Calu3 (cell line): ENCODE results near the gene NETO1. TPM values are rescaled to one million over a fixed set of nuclear protein-coding genes. Genes with fewer than 3 reads are reported as not detected.

Experiments
- Bru-seq: library from RNA; stranded (reverse); fragments of 400-500 nt; gene quantifications from one replicate; lab custom pipeline; 2021; lab: Mats Ljungman, UMichigan
- BruChase-seq, 2 experiments: library from RNA; stranded (reverse); fragments of 400-500 nt; gene quantifications; one replicate each; lab custom pipeline; 2021; lab: Mats Ljungman, UMichigan
- BruUV-seq: library from RNA; stranded (reverse); fragments of 400-500 nt; replicated peaks from 2 replicates; lab custom pipeline; 2021; lab: Mats Ljungman, UMichigan
- CTCF ChIA-PET: fragments of 300-600 bp; sonication (Branson Sonifier 250); formaldehyde crosslinking; loops from one replicate; lab custom pipeline; 2022; ENCODE audit warnings: antibody characterized with exemption; lab: Charles Lee
- DNase-seq: peaks from one replicate; pipeline ENCODE4 v3.0.0; 2022
- H3K27ac Mint-ChIP-seq: one replicate; pipeline ENCODE4 v1.8.0; 2022; ENCODE audit warnings: mixed read lengths; ENCODE audit not compliant: unreplicated experiment
- H3K27me3 Mint-ChIP-seq: one replicate; pipeline ENCODE4 v1.8.0; 2022; ENCODE audit warnings: mixed read lengths; ENCODE audit not compliant: unreplicated experiment
- H3K36me3 Mint-ChIP-seq: one replicate; pipeline ENCODE4 v1.8.0; 2022; ENCODE audit warnings: mild to moderate bottlenecking, moderate library complexity, mixed read lengths; ENCODE audit not compliant: insufficient read depth, unreplicated experiment
- H3K4me1 Mint-ChIP-seq: one replicate; pipeline ENCODE4 v1.8.0; 2022; ENCODE audit warnings: mild to moderate bottlenecking, low read depth, mixed read lengths; ENCODE audit not compliant: unreplicated experiment
- H3K4me3 Mint-ChIP-seq: one replicate; pipeline ENCODE4 v1.8.0; 2022; ENCODE audit warnings: mild to moderate bottlenecking, low read depth, moderate library complexity, mixed read lengths; ENCODE audit not compliant: unreplicated experiment
- H3K9me3 Mint-ChIP-seq: one replicate; pipeline ENCODE4 v1.8.0; 2022; ENCODE audit warnings: low read depth, mixed read lengths; ENCODE audit not compliant: unreplicated experiment
- intact Hi-C: fragments of 100-400 bp; cut with micrococcal nuclease; formaldehyde crosslinking; loops from one replicate; pipeline ENCODE4 v1.10.0; 2022; ENCODE audit not compliant: unreplicated experiment
- long read RNA-seq: library from polyadenylated mRNA; stranded (forward); transcript quantifications from one replicate; pipeline ENCODE4 v2.0.0, GENCODE V29; 2022
- total RNA-seq: library from RNA; stranded (reverse); gene quantifications from 2 replicates; pipeline ENCODE4 v1.2.3, GENCODE V29; 2022
- TF ChIP-seq, protein P1 (sequence below): fragments of 200-600 bp; IDR thresholded peaks from one replicate; pipeline ENCODE4 v1.8.0; 2022; ENCODE audit warnings: antibody characterized with exemption; ENCODE audit not compliant: unreplicated experiment

Gene NETO1, protein sequence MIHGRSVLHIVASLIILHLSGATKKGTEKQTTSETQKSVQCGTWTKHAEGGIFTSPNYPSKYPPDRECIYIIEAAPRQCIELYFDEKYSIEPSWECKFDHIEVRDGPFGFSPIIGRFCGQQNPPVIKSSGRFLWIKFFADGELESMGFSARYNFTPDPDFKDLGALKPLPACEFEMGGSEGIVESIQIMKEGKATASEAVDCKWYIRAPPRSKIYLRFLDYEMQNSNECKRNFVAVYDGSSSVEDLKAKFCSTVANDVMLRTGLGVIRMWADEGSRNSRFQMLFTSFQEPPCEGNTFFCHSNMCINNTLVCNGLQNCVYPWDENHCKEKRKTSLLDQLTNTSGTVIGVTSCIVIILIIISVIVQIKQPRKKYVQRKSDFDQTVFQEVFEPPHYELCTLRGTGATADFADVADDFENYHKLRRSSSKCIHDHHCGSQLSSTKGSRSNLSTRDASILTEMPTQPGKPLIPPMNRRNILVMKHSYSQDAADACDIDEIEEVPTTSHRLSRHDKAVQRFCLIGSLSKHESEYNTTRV
- total RNA-seq = not detected in 2 replicates
- percentile 2 among the genes with signal in this experiment for Bru-seq, nascent RNA
- percentile 1 among the genes with signal in this experiment for BruChase-seq, experiment 1, labeled RNA remaining after a 6-hour chase
- BruChase-seq, experiment 2, labeled RNA remaining after a 2-hour chase = percentile 1 among the genes with signal in this experiment
- long read RNA-seq = 0 reads

DNA sequence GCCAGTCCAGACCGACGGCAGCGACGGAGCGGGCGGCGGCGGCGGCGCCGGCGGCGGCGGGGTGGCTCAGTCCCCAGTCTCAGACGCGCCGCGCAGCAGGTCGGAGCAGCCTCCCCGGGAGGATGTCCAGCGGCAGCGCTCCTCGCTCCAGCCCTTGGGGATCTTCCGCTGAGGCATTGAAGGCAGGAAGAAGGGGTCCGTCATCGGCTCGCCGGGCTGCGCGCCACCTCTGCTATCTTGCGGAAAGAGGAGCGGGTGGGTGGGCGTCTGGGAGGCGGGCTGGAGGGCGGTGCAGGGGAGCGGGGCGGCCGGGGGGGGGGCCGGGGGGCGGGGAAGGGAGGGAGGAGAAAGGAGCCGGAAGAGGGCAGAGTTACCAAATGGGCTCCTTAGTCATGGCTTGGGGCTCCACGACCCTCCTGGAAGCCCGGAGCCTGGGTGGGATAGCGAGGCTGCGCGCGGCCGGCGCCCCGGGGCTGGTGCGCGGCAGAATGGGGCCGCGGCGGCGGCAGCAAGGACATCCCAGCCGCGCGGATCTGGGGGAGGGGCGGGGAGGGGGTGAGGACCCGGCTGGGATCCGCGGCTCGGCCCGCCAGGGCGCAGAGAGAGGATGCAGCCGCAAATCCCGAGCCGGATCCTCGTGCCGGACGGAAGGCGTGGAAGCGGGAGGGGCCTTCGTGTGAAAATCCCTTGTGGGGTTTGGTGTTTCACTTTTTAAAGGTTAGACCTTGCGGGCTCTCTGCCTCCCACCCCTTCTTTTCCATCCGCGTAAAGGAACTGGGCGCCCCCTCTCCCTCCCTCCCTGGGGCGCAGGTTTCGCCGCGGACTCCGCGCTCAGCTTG lies at the start of gene NETO1:
Gene NETO1 (minus strand): TSS at position 242 of the 839 bp plus-strand sequence. CDS start 696 bp downstream, outside the sequence.
- TF ChIP-seq, protein P1, sequence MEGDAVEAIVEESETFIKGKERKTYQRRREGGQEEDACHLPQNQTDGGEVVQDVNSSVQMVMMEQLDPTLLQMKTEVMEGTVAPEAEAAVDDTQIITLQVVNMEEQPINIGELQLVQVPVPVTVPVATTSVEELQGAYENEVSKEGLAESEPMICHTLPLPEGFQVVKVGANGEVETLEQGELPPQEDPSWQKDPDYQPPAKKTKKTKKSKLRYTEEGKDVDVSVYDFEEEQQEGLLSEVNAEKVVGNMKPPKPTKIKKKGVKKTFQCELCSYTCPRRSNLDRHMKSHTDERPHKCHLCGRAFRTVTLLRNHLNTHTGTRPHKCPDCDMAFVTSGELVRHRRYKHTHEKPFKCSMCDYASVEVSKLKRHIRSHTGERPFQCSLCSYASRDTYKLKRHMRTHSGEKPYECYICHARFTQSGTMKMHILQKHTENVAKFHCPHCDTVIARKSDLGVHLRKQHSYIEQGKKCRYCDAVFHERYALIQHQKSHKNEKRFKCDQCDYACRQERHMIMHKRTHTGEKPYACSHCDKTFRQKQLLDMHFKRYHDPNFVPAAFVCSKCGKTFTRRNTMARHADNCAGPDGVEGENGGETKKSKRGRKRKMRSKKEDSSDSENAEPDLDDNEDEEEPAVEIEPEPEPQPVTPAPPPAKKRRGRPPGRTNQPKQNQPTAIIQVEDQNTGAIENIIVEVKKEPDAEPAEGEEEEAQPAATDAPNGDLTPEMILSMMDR = no peak
- Mint-ChIP-seq H3K36me3 (no peaks in the 10 kb centered on the region), H3K4me1 (no peaks in the 10 kb centered on the region), H3K4me3 (no peak within 1 kb of the TSS), H3K27me3 (no peaks in the 10 kb centered on the region), H3K27ac (no peak within 1 kb of the TSS), H3K9me3 (peaks cover 6% of the 10 kb centered on the region)
- BruUV-seq = no TSS peak
- intact Hi-C loops = no loop called here
- CTCF ChIA-PET = no interaction called here
- no peak for DNase-seq

- Mint-ChIP-seq H3K4me3 (no peak overlapping the region), H3K9me3 (no peaks in the 10 kb centered on the region), H3K27me3 (no peaks in the 10 kb centered on the region), H3K4me1 (no peaks in the 10 kb centered on the region), H3K27ac (no peak overlapping the region), H3K36me3 (no peaks in the 10 kb centered on the region)
- TF ChIP-seq, protein P1 = no peak
- no TSS peak for BruUV-seq
- intact Hi-C loops = no loop called here
- CTCF ChIA-PET = no interaction called here
- DNase-seq = no peak
These were observed 42.3 kb upstream of the NETO1 start for GRCh38 chr18:72910045-72910444.

GRCh38 chr18:72908181-72908580 lies 40.4 kb upstream of the NETO1 start:
- no peak for DNase-seq
- CTCF ChIA-PET = no interaction called here
- BruUV-seq = no TSS peak
- Mint-ChIP-seq H3K4me1 (no peaks in the 10 kb centered on the region), H3K36me3 (no peaks in the 10 kb centered on the region), H3K27ac (no peak overlapping the region), H3K27me3 (no peaks in the 10 kb centered on the region), H3K9me3 (no peaks in the 10 kb centered on the region), H3K4me3 (no peak overlapping the region)
- intact Hi-C loops = no loop called here
- TF ChIP-seq, protein P1 = no peak

GRCh38 chr18:72903033-72903432 lies 35.2 kb upstream of the NETO1 start:
- no peak for DNase-seq
- TF ChIP-seq, protein P1 = no peak
- Mint-ChIP-seq H3K36me3 (no peaks in the 10 kb centered on the region), H3K27ac (no peak overlapping the region), H3K4me3 (no peak overlapping the region), H3K9me3 (peaks cover 2% of the 10 kb centered on the region), H3K4me1 (no peaks in the 10 kb centered on the region), H3K27me3 (no peaks in the 10 kb centered on the region)
- CTCF ChIA-PET = no interaction called here
- BruUV-seq = no TSS peak
- intact Hi-C loops = no loop called here
